ENCODE results near the gene PTPRG. TPM values are rescaled to one million over a fixed set of nuclear protein-coding genes. Genes with fewer than 3 reads are reported as not detected.

The PTPRG gene
- total RNA-seq, 1 experiment from 2014 or later = 32.1 TPM

- TF ChIP-seq MAX (IDR thresholded peaks at IDR 0.05) = no peak
- no peak for TF ChIP-seq CTCF (IDR thresholded peaks at IDR 0.05 in 2 of 3, conservative IDR thresholded peaks at IDR 0.05 in 1 of 3; ENCODE audit: borderline replicate concordance in 1 of 3, insufficient read depth in 1 of 3, low read depth in 2 of 3, low read length in 2 of 3)
- TF ChIP-seq TCF7L2 (IDR thresholded peaks at IDR 0.05; ENCODE audit: borderline replicate concordance, extremely low read depth, insufficient read depth, insufficient read length) = no peak
- no peak for TF ChIP-seq YY1 (IDR thresholded peaks at IDR 0.05; ENCODE audit: extremely low read depth, insufficient replicate concordance, low read depth, low read length)
- TF ChIP-seq ZNF274 (IDR thresholded peaks at IDR 0.05; ENCODE audit: low read depth, low read length) = no peak
Observed at GRCh38 chr3:62246985-62247384, 685.6 kb downstream of the PTPRG start (continued).

- Histone ChIP-seq H3K4me1 (ENCODE audit: control insufficient read depth in 1 of 2, insufficient read depth in 2 of 2, low read length in 2 of 2) (no peaks in the 10 kb centered on the region), H3K9me2 (ENCODE audit: insufficient read depth) (no peaks in the 10 kb centered on the region), H4K20me1 (ENCODE audit: insufficient read depth) (no peaks in the 10 kb centered on the region), H3K27ac (ENCODE audit: low read depth, low read length) (no peak overlapping the region), H3K9me3 (ENCODE audit: control insufficient read depth in 1 of 2, insufficient read depth in 1 of 2, low read depth in 1 of 2, low read length in 2 of 2) (no peaks in the 10 kb centered on the region), H3K27me3 (ENCODE audit: insufficient read depth, low read length) (no peaks in the 10 kb centered on the region), H3K4me3 (replicated peaks in 1 of 2; ENCODE audit: low read depth in 1 of 2, low read length in 2 of 2) (no peak overlapping the region), H3K9ac (ENCODE audit: low read length) (no peak overlapping the region), H3K4me2 (ENCODE audit: low read length) (no peak overlapping the region), H3K79me2 (ENCODE audit: insufficient read depth, low read length) (no peaks in the 10 kb centered on the region), H2AFZ (ENCODE audit: low read depth, low read length, poor library complexity, severe bottlenecking) (no peak overlapping the region), H3K36me3 (ENCODE audit: control insufficient read depth in 1 of 2, insufficient read depth in 2 of 2, low read length in 2 of 2) (no peaks in the 10 kb centered on the region)
- intact Hi-C loops (cut with micrococcal nuclease) = no loop called here
- ChIA-PET CTCF (no interaction called here), POLR2A (no interaction called here), RAD21 (ENCODE audit: low non-redundant PET in 1 of 2, low total read pairs in 2 of 2, uncharacterized antibody in 2 of 2, unreplicated experiment in 2 of 2) (no interaction called here)
- BruUV-seq (replicated peaks) = no TSS peak
- no peak for DNase-seq (ENCODE audit: low read depth, low spot score)
- TF ChIP-seq CBX3 (IDR thresholded peaks at IDR 0.05; ENCODE audit: low read depth) (no peak), SP1 (IDR thresholded peaks at IDR 0.05; ENCODE audit: low read depth) (no peak), FOSL1 (IDR thresholded peaks at IDR 0.05; ENCODE audit: low read depth) (no peak), JUND (IDR thresholded peaks at IDR 0.05) (no peak), POLR2A (IDR thresholded peaks at IDR 0.05; ENCODE audit: borderline replicate concordance, extremely low read depth, insufficient read depth, insufficient read length) (no peak), CTCF (IDR thresholded peaks at IDR 0.05 in 2 of 3, conservative IDR thresholded peaks at IDR 0.05 in 1 of 3; ENCODE audit: borderline replicate concordance in 1 of 3, insufficient read depth in 1 of 3, low read depth in 2 of 3, low read length in 2 of 3) (no peak), YY1 (IDR thresholded peaks at IDR 0.05; ENCODE audit: extremely low read depth, insufficient replicate concordance, low read depth, low read length) (no peak), EZH2 (IDR thresholded peaks at IDR 0.05) (no peak), EGR1 (IDR thresholded peaks at IDR 0.05; ENCODE audit: low read depth) (no peak), CEBPB (IDR thresholded peaks at IDR 0.05; ENCODE audit: low read depth) (no peak), ELF1 (IDR thresholded peaks at IDR 0.05; ENCODE audit: borderline replicate concordance, low read depth) (no peak)
- ATAC-seq = no peak
Observed at GRCh38 chr3:62248734-62249483, 687.5 kb downstream of the PTPRG start.
